GM18517 (cell line): ENCODE results near the gene DHCR7.

ENCODE experiments used
- ATAC-seq: cut with Tn5 transposase; IDR thresholded peaks from one replicate; pipeline ENCODE4 v1.9.1; 2021; ENCODE audit warnings: mild to moderate bottlenecking, moderate library complexity; ENCODE audit not compliant: unreplicated experiment

DHCR7 gene

GRCh38 chr11:71387200-71387599 is 61.0 kb downstream of the DHCR7 start:
- ATAC-seq = no peak

DNA sequence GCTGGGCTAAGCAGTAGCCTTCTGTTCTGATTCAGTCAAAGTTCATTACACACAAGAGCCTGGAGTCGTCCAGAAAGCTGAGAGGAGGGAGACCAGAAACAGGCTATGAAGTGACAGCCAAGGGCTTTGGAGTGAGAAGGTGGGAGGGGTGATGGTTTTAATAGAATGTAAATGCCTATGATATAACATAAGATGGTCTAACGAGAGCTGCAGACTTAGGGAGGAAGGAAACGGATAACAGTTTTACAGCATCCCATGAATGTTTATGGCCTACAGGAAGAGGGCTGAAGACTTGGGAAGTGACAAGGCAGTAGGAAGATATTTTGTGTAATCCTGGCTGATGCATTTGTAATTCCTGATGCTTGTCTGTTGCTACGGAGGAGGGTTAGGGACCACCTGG is 62.0 kb downstream of the DHCR7 start:
- no peak for ATAC-seq

DNA sequence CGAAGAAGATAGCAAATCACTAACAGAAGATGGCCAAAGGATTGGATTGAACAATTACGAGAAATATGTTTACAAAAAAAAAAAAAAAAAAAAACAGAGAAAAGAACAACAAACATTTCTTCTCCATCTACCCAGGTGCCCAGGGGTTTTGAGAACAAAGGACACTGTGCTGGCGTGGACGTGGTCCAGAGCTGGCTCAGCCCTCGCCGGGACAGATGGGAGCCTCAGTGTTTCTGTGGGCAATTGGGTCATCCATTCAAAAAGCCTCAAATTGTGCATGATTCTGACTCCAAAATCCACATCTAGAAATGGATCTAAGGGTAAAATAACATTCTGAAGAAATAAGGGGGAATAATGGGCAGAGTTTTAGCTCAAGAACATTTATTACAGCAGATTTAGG is 63.1 kb downstream of the DHCR7 start:
- no peak for ATAC-seq

GRCh38 chr11:71384561-71384960 is 63.6 kb downstream of the DHCR7 start:
- ATAC-seq = no peak
